ENCODE measurements around the gene RTN1. TPM values are rescaled to one million over a fixed set of nuclear protein-coding genes. Genes with fewer than 3 reads are reported as not detected.

The RTN1 gene
- total and polyA plus RNA-seq, 2 donors (not counting 1 experiment from before 2014, with no cell fraction given) = 0.34 TPM; not detected in 1

- no peak overlapping the region for H3K27ac ChIP-seq (ENCODE audit: low read length in 2 of 2)
Measured at GRCh38 chr14:59754256-59754655, 116.3 kb downstream of the RTN1 start.

GRCh38 chr14:59753512-59753911 lies 117.1 kb downstream of the RTN1 start:
- no peaks in the 10 kb centered on the region for H4K20me1 ChIP-seq (ENCODE audit: control insufficient read depth, insufficient read depth, low read length, poor library complexity, severe bottlenecking)
- H3K36me3 ChIP-seq (replicated peaks in 1 of 2; ENCODE audit: control extremely low read depth in 1 of 2, control insufficient read depth in 1 of 2, extremely low read depth in 1 of 2, insufficient read depth in 2 of 2, low read length in 1 of 2) = no peaks in the 10 kb centered on the region
- Mint-ChIP-seq H3K4me1 (no peaks in the 10 kb centered on the region), H3K9me3 (ENCODE audit: insufficient read depth) (no peaks in the 10 kb centered on the region), H3K27ac (no peak overlapping the region), H3K27me3 (peaks cover 5% of the 10 kb centered on the region), H3K4me3 (no peak overlapping the region)
- H3K9ac ChIP-seq (ENCODE audit: low read length) = no peak overlapping the region
- no peak overlapping the region for H3K4me3 ChIP-seq (ENCODE audit: control extremely low read depth in 1 of 5, extremely low read depth in 1 of 5, insufficient read depth in 1 of 5, low read depth in 2 of 5, low read length in 4 of 5)
- CTCF ChIA-PET = no interaction called here
- H3K27me3 ChIP-seq (replicated peaks in 1 of 4; ENCODE audit: control extremely low read depth in 1 of 4, control insufficient read depth in 3 of 4, insufficient read depth in 4 of 4, low read length in 3 of 4) = peaks cover 0 to 3% (median 0%) of the 10 kb centered on the region in 4 experiments
- H2AFZ ChIP-seq (ENCODE audit: insufficient read depth, low read depth, low read length, poor library complexity, severe bottlenecking) = no peak overlapping the region
- H3K4me2 ChIP-seq (replicated peaks; ENCODE audit: low read depth, low read length, poor library complexity, severe bottlenecking) = no peak overlapping the region
- DNase-seq (no peak), ATAC-seq (ENCODE audit: low read depth) (no peak)
- no peaks in the 10 kb centered on the region for H3K9me3 ChIP-seq (ENCODE audit: control extremely low read depth in 1 of 3, control insufficient read depth in 2 of 3, insufficient read depth in 1 of 3, low read length in 2 of 3)
- no peak for TF ChIP-seq EZH2 (IDR thresholded peaks at IDR 0.05; ENCODE audit: borderline replicate concordance, insufficient read depth, low read depth, low read length, poor library complexity, severe bottlenecking)
- intact Hi-C loops (cut with micrococcal nuclease) = no loop called here
- no peaks in the 10 kb centered on the region for H3K4me1 ChIP-seq (ENCODE audit: control insufficient read depth in 2 of 2, insufficient read depth in 2 of 2, low read length in 2 of 2)
- POLR2A ChIA-PET = no interaction called here
- H3K79me2 ChIP-seq (ENCODE audit: control insufficient read depth, insufficient read depth, low read length) = no peaks in the 10 kb centered on the region
- no peak overlapping the region for H3K27ac ChIP-seq (ENCODE audit: low read length in 2 of 2)

More at GRCh38 chr14:59754256-59754655, 116.3 kb downstream of the RTN1 start:
- H3K79me2 ChIP-seq (ENCODE audit: control insufficient read depth, insufficient read depth, low read length) = no peaks in the 10 kb centered on the region
- ATAC-seq (ENCODE audit: low read depth) (no peak), DNase-seq (no peak)
- no peak overlapping the region for H3K4me3 ChIP-seq (ENCODE audit: control extremely low read depth in 1 of 5, extremely low read depth in 1 of 5, insufficient read depth in 1 of 5, low read depth in 2 of 5, low read length in 4 of 5)
- Mint-ChIP-seq H3K4me3 (no peak overlapping the region), H3K9me3 (ENCODE audit: insufficient read depth) (no peaks in the 10 kb centered on the region), H3K27ac (no peak overlapping the region), H3K27me3 (peaks cover 5% of the 10 kb centered on the region), H3K4me1 (no peaks in the 10 kb centered on the region)
- intact Hi-C loops (cut with micrococcal nuclease) = no loop called here
- TF ChIP-seq CTCF (IDR thresholded peaks at IDR 0.05) (no peak), EZH2 (IDR thresholded peaks at IDR 0.05; ENCODE audit: borderline replicate concordance, insufficient read depth, low read depth, low read length, poor library complexity, severe bottlenecking) (no peak)
- no peak overlapping the region for H3K9ac ChIP-seq (ENCODE audit: low read length)
- no peaks in the 10 kb centered on the region for H3K36me3 ChIP-seq (replicated peaks in 1 of 2; ENCODE audit: control extremely low read depth in 1 of 2, control insufficient read depth in 1 of 2, extremely low read depth in 1 of 2, insufficient read depth in 2 of 2, low read length in 1 of 2)
- no peaks in the 10 kb centered on the region for H3K9me3 ChIP-seq (ENCODE audit: control extremely low read depth in 1 of 3, control insufficient read depth in 2 of 3, insufficient read depth in 1 of 3, low read length in 2 of 3)
- no peak overlapping the region for H3K4me2 ChIP-seq (replicated peaks; ENCODE audit: low read depth, low read length, poor library complexity, severe bottlenecking)
- H4K20me1 ChIP-seq (ENCODE audit: control insufficient read depth, insufficient read depth, low read length, poor library complexity, severe bottlenecking) = no peaks in the 10 kb centered on the region
- no peak overlapping the region for H2AFZ ChIP-seq (ENCODE audit: insufficient read depth, low read depth, low read length, poor library complexity, severe bottlenecking)
- no peaks in the 10 kb centered on the region for H3K4me1 ChIP-seq (ENCODE audit: control insufficient read depth in 2 of 2, insufficient read depth in 2 of 2, low read length in 2 of 2)
- peaks cover 0 to 3% (median 0%) of the 10 kb centered on the region in 4 experiments for H3K27me3 ChIP-seq (replicated peaks in 1 of 4; ENCODE audit: control extremely low read depth in 1 of 4, control insufficient read depth in 3 of 4, insufficient read depth in 4 of 4, low read length in 3 of 4)
- POLR2A ChIA-PET = no interaction called here
- no CpG with 5 or more reads among the region's 4 CpGs for WGBS (ENCODE audit: insufficient coverage)
- CTCF ChIA-PET = no interaction called here
